GM18909 (cell line): ENCODE measurements around the gene ZNF580.

Experiments
- ATAC-seq: cut with Tn5 transposase; IDR thresholded peaks from one replicate; pipeline ENCODE4 v1.9.1; 2021; ENCODE audit warnings: mild to moderate bottlenecking; ENCODE audit not compliant: unreplicated experiment, poor library complexity

Gene ZNF580, protein sequence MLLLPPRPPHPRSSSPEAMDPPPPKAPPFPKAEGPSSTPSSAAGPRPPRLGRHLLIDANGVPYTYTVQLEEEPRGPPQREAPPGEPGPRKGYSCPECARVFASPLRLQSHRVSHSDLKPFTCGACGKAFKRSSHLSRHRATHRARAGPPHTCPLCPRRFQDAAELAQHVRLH

DNA sequence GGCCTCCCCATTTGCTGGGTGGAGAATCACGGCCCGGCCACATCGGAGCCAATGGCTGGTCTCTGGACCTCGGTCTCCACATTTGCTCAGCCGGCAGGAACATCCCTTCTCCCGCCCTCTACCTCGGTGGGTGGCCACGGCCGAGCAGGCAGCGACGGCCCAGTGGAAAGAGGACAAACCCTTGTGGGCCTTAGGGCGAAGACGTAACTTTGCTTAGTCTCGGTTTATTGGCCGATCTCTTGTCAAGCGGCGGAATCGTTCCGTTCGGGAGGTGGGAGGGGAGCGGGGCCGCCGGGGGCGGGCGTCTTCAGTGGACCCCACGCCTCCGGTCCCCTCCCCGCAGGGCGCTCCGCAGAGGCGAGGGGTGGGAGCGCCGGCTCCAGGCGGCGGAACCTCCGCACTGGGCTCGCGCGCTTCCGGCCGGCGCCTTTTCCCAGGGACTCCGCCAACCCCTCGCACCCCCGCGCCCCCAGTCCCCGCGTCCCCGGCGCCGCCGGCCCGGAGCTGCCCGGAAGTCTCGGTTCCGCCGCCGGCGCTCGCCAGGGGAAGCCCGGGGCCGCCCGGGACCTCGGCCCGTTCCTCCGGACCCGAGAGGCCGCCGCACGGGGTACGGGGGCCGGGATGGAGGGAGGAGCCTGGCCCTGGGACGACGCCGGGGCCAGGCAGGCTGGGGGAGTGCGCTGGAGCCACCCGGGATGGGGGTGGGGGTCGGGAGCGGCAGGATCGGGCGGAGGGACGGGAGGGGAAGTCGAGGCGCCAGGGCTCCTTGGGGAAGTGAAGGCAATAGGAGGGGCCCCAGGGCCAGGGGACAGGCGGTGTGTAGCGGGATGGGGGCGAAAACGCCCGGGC is at the start of gene ZNF580:
TSS of gene ZNF580 (plus strand) at position 426 of the 849 bp plus-strand sequence. CDS start 1,507 bp downstream, outside the sequence.
- peak; percentile 39 for ATAC-seq

DNA sequence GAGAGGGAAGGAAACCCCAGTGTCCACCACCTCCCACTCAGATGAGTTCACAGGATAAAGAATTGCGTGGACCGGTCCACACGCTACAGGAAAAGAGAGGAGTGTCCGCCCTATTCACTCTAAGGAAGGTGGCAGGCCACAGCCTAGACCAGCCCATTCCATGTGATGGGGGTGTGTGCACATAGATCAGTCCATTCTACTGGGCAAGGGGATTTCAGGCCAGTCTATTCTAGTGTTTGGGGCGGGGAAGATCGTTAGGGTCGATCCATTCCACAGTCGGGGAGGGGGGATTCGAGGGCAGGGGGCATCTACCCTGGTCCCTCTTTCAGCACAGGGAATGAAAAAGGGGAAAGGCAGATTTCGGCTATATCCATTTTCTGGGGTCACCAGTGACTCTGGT is 49.2 kb upstream of the ZNF580 start:
- no peak for ATAC-seq

DNA sequence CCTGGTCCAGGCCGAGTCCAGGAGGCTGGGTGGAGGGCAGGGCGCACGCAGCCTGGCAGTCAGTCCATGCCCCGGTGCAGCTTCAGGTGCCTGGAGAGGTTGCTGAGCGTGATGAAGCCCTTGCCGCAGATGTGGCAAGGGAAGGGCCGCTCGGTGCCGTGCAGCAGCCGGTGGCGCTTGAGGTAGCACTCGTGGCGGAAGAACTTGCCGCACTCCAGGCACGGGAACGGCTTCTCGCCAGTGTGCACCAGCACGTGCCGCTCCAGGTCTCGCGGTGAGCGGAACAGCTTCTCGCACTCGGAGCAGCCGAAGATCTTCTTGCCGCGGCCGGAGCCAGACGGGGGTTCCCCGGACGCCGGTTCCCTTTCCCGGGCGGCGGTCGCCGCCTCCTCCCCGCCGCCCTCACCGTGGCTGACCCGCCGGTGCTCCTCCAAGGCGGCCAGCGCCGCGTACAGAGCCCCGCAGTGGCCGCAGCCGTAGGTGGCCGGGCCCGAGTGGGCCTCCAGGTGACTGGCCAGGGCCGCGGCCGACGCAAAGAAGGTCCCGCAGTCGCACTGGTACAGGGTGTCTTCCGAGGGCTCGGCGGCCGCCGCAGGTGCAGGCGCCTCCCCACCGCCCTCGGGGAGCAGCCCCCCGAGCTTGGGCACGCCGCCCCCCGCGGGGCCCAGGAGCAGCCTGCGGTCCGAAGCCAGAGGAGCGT is 48.3 kb upstream of the ZNF580 start:
- ATAC-seq: no peak

DNA sequence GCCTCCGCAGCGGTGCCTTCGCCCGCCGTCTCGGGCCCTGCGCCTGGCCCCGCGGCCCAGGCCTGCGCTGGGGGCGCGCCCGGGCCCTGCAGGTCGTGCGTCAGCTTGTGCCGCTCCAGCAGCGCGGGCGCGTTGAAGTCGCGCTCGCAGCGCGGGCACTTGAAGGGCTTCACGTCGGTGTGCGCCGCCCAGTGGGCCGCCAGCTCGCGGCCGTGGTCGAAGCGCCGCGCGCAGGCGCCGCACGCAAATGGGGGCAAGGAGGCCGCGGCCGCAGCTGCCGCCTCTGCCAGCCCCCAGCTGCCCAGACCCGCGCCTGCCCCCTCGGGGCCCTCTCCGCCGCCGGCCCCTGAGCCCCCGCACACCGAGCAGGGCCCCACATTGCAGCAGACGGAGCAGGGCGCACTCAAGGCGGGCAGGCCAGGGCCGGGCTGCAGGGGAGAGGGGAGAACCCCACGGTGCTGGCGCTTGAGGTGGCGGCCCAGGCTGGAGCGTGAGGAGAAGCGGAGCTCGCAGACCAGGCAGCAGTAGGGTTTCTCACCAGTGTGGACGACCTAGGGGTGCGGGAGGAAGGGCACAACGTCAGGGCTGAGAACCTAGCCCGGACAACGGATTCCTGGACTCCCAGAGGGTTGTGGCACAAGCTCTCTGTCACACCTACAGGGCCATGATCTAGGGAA is 47.6 kb upstream of the ZNF580 start:
- no peak for ATAC-seq

DNA sequence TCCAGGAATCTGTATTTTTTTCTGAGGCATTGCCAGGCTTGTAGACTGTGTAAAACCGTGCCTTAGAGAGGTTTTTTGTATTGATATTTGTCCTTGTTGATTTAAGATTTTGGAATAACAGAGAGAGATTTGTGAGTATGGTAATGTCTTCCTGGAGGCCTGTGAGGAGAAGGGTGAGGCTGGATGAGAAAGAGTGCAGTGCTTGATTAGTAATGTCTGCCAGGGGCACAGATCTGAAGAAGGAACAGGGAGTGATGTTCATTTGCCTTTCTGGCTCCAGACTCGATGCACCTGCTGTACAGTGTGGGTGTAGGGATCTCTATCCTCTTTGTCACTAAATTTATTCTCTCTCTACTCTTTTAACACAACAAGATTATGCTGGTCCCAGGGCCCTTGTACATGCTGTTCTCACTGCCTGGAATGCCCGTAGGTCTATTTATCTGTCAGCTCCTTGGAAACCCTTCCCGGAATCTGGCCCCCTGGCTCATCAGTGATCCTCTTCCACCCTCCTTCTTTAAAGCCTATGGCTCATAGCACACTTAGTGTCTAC is 45.7 kb upstream of the ZNF580 start:
- no peak for ATAC-seq

DNA sequence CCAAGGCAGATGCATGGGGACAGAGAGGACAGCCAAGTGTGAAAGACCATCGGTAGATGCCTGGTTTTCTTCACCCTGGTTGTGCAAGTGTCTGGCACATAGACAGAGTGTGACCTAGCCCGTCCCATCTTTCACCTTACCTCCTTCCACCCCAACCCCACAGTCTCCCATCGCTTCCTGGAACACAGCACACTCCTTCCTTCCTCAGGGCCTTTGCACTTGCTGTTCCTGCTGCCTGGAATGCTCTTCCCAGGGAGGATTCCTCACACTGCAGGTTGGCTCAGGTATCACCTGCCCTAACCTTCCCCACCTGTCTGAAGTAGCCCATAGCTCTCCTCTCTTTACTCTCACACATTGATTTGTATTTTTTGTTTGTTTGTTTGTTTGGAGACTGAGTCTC is 44.5 kb upstream of the ZNF580 start:
- ATAC-seq: no peak

DNA sequence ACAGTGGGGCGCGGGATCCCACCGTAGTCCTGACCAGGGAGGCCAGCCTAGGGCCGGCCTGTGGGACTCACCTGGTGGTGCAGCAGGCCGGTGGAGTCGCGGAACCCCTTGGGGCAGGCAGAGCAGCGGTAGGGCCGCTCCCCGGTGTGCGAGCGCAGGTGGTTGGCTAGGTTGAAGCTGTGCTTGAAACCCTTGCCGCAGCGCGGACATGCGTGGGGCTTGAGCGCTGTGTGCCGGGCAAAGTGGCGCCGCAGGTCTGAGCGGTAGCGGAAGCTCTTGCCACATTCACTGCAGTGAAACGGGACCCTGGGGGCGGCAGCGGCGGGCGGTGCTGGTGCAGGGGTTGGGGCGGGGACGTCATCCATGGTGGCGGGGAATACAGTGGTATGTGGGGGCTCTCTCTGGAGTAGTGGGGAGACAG is 43.3 kb upstream of the ZNF580 start:
- no peak for ATAC-seq

DNA sequence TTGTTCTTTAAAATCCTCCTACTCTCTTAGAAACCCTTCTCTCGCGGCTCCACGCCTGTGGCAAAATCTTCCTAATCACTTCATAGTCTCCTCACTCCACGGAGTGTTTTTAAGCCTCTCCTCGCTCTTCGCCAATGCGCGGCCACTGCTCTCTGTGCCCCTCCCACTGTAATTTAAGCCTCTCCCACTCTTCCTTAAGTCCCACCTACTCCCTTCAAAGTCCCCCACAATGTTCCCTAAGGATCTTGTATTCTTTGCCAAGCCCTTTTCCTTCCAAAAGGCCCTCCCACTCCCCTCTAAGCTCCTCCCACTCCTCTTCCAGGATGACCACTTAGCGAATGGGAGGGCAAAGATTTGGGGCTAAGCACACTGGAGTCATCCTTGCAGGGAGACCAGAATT is 42.8 kb upstream of the ZNF580 start:
- no peak for ATAC-seq

DNA sequence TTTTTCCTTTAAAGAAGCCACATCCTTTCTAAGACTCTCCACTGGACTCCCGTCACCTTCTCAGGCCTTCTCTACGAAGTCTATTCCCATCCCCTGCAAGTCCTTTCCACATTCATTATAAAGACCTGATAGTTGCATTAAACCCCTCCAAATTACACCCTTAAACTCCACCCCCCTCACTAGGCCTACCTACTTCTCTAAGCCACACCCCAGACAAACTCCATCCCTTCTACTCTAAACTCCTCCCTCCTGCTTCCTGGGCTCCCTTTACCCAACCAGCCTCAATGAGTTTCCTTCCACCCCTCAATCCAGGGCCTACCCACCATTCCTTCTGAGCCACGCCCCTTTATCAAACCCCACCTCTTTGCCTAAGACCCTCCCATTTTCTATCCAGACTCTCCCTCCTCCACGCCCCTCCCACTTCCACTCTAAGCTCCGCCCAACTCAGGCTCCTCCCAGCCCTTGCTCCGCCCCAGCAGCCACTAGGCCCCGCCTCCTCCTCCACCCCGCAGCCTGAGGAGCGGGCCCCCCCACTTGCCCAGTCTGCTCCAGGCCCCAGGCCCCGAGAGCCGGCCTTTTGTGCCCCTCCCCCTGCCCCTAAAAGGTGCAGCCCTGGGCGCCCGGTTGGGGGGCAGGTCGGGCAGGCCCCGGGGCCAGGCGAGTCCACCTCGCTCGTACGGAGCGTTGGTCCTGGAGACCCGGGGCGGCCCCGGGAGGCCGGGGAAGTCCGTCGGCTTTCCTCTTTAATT is 41.9 kb upstream of the ZNF580 start:
- peak; percentile 56 for ATAC-seq

DNA sequence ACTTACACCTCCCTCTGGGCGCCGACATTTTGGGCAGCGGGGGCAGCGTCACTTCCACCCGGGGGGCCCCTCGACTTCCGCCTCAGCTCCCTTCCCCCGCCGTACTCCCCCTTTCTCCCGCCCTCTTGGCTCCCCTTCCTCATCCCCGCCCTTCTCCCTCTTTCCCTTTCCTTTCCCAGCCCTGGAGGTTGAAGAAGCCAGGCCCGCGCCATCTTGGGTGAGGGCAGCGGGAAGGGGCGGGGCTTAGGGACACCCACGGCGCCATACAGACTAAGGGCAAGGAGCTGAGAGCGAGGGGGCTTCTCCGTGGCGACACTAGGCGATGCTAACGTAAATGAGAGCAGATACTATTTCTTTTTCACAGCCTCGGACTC is 41.3 kb upstream of the ZNF580 start, which contains the start of gene FIZ1:
TSS of gene FIZ1 (minus strand) at position 50 of the 374 bp plus-strand sequence. CDS start 1,652 bp downstream, outside the sequence.
- ATAC-seq: peak; percentile 59

DNA sequence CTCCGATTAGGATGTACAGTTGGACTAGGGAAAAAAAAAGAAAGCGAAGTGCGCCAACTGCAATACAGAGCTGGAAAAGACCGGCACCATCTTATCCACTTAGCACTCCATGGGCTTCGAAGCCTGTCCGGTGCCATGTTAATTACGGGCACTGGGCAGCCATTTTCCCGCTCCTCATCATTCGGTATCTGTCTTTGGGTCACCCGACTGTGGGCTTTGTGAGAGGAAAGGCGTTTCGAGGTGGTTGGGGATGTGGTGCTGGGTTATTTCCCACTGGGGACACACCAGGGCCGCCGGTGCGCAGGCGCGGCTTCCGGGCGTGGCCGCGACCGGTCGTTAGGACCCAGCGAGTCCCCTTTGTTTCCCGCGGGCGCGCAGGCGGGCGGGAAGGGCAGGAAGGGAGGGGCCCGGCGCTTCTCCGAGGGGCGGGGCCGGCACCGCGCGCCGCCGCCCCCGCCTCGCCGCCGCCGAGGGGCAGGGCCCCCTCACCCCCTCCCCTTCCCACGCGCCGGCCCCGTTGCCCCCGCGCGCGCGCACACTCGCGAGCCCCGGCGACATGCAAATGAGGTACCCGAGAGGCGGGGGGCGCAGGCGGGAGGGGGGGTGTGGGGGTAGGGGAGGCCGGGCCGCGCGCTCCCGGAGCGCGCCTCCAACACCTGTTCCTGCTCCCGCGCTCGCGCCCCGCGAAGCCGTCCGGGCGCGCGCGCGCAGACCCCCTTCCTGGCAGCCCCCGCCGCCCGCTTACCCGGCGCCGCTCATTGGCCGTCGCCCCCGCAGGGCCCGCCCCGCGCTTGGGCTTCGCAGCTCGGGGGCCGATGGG is 40.8 kb upstream of the ZNF580 start, which contains the start of gene ZNF524:
TSS of gene ZNF524 (plus strand) at position 447 of the 820 bp plus-strand sequence. CDS start 1,825 bp downstream, outside the sequence.
- peak; percentile 44 for ATAC-seq

DNA sequence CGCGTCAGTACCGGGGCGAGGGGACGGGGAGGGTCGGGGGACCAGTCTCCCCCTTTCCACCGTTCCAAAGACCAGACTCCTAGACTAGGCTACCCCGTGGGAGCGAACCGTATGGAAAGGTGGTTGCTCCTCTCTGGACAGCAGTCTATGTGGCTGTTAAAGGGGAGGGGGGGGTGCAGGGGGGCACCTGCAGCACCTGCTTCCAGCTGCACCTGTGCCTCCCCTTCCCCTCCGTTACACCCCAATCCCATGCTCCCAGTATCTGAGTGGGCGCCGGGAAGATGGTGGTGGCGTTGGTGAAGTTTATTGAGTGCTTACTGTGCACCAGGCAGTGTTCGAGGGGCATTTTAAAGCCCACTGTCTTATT is 40.2 kb upstream of the ZNF580 start:
- ATAC-seq: no peak

DNA sequence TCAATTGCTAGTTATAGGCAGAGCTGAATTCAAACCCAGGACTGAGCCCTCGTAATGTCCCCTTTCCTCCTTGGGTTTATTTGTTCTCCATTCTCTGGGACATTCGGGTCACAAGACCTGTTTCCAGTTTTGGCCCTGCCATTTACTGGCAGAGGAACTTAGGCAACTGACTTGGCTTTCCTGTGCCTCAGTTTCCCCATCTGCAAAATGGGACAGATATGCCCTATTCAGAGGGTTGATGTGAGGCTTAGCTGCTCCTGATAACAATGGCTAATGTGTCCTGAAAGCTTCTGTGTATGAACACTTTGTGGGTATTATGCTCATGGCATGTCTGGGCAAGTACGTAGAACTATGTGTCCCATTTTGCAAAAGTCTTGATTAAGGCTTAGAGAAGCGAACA is 39.7 kb upstream of the ZNF580 start:
- no peak for ATAC-seq

DNA sequence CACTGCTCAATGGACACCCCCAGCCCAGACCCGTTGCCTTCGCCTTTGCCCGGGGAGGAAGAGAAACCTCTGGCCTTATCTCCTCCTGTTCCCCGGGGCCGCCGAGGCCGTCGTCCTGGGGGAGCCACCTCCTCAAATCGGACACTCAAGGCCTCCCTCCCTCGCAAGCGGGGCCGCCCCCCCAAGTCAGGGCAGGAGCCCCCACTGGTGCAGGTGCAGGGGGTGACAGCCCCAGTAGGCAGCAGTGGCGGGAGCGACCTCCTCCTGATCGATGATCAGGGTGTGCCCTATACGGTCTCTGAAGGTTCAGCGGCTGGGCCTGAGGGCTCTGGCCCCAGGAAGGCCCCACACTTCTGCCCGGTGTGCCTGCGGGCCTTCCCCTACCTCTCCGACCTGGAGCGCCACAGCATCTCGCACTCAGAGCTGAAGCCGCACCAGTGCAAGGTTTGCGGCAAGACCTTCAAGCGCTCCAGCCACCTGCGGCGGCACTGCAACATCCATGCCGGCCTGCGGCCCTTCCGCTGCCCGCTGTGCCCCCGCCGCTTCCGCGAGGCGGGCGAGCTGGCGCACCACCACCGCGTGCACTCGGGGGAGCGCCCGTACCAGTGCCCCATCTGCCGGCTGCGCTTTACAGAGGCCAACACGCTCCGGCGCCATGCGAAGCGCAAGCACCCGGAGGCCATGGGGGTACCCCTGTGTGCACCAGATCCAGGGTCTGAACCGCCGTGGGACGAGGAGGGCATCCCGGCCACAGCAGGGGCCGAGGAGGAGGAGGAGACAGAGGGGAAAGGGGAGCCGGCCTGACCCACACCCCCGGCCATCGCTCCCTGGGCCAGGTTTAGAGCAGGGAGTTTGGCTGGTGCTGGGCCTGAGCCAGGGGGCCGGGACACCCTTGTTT is 38.4 kb upstream of the ZNF580 start:
- ATAC-seq: no peak

DNA sequence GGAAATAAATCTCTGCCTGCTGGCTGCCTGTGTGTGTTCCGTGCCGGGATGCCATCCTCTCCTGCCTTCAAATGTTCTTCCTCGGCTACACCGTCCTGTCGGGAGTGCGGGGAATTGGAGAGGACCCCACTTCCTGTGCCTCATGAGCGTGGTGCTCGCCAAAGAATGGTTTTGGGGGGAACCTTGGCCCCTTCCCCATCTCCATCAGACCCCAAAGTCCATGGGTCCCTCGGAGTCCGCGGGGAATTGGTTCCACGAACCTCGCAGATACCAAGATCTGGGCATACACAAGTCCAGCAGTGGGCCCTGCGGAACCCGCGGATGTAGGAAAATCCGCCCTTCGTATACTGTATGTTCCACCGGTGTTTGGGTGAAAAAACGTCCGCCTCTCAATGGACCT is 37.7 kb upstream of the ZNF580 start:
- ATAC-seq: no peak

DNA sequence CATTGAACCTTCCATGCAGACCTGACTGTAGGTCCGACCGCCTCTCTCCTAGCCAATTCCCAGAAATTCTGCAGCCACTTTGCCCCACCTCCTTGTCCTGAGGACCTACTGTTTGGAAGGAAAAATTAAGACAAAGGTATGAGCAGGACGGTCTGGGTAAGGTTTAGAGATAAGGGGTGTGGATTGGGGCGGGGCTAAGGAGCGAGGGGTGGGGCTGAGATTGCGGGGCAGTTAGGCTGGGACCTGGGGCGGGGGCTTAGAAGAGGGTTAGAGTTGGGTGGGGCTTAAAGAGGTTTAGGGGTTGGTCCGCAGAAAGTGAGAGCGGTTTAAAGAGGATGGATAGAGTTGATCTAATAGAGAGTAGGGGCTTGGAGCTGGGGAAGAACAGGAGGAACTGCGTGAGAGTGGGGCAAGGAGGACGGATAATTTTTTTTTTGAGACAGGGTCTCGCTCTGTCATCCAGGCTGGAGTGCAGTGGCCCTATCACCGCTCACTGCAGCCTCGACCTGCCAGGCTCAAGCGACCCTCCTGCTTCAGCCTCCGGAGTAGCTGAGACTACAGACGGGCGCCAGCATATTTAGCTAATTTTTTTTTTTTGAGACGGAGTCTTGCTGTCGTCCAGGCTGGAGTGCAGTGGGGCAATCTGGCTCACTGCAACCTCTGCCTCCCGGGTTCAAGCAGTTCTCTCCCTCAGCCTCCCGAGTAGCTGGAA is 37.1 kb upstream of the ZNF580 start:
- no peak for ATAC-seq

DNA sequence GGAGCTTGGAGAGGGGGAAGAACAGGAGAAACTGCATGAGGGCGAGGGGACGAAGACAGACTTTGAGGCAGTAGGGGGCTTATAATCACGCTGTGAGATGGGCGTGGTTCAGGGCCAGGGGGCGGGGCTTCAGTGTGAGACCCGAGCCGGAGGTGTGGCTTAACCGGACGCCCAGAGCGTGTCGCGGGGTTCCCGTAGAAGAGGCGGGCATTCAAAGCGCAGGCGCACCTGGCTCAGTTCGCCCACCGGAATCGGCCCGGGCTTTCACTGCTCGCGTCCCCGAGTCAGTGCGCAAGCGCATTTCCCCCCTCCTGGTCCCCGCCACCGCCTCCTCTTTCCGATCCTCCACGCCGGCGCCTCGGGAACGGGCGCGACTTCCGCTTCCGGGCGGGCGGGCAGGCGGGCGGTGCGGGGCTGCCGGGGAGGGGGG is 35.6 kb upstream of the ZNF580 start:
- peak; percentile 77 for ATAC-seq
